ENCODE measurements around the gene TXLNG.

- TF ChIP-seq CTCF (IDR thresholded peaks at IDR 0.05) (no peak), POLR2AphosphoS5 (IDR thresholded peaks at IDR 0.05; ENCODE audit: low read depth, low read length) (no peak), SIN3A (IDR thresholded peaks at IDR 0.05; ENCODE audit: borderline replicate concordance, insufficient read depth, low read depth, low read length) (no peak)
- TF ChIP-seq, protein P1, sequence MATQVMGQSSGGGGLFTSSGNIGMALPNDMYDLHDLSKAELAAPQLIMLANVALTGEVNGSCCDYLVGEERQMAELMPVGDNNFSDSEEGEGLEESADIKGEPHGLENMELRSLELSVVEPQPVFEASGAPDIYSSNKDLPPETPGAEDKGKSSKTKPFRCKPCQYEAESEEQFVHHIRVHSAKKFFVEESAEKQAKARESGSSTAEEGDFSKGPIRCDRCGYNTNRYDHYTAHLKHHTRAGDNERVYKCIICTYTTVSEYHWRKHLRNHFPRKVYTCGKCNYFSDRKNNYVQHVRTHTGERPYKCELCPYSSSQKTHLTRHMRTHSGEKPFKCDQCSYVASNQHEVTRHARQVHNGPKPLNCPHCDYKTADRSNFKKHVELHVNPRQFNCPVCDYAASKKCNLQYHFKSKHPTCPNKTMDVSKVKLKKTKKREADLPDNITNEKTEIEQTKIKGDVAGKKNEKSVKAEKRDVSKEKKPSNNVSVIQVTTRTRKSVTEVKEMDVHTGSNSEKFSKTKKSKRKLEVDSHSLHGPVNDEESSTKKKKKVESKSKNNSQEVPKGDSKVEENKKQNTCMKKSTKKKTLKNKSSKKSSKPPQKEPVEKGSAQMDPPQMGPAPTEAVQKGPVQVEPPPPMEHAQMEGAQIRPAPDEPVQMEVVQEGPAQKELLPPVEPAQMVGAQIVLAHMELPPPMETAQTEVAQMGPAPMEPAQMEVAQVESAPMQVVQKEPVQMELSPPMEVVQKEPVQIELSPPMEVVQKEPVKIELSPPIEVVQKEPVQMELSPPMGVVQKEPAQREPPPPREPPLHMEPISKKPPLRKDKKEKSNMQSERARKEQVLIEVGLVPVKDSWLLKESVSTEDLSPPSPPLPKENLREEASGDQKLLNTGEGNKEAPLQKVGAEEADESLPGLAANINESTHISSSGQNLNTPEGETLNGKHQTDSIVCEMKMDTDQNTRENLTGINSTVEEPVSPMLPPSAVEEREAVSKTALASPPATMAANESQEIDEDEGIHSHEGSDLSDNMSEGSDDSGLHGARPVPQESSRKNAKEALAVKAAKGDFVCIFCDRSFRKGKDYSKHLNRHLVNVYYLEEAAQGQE (IDR thresholded peaks at IDR 0.05; ENCODE audit: insufficient read depth in 1 of 2, low read depth in 2 of 2, low read length in 1 of 2), result no peak
Observed at GRCh38 chrX:16797358-16797757, 11.1 kb downstream of the TXLNG start.

All from Panc1 (cell line).